ENCODE data around the gene SYS1. TPM values are rescaled to one million over a fixed set of nuclear protein-coding genes. Genes with fewer than 3 reads are reported as not detected.

SYS1 gene
- total and polyA plus RNA-seq, 2 of the 8 experiments (the other 6 are each of a cell fraction or from before 2014, with no cell fraction given): 19.6 to 50.8 TPM

- FAIRE-seq: no peak
- H3K4me2 ChIP-seq (ENCODE audit: insufficient read depth in 1 of 2, low read depth in 2 of 2, low read length in 2 of 2): no peak overlapping the region
- TF ChIP-seq ASH2L (IDR thresholded peaks at IDR 0.05; ENCODE audit: low read length) (no peak), SIX5 (IDR thresholded peaks at IDR 0.05; ENCODE audit: low read depth, low read length) (no peak), TBP (IDR thresholded peaks at IDR 0.05; ENCODE audit: low read depth, low read length) (no peak), KDM5A (IDR thresholded peaks at IDR 0.05; ENCODE audit: low read length) (no peak), E2F6 (IDR thresholded peaks at IDR 0.05) (no peak), FOSL1 (IDR thresholded peaks at IDR 0.05; ENCODE audit: insufficient read depth, low read depth, low read length) (no peak), GABPA (IDR thresholded peaks at IDR 0.05; ENCODE audit: borderline replicate concordance, insufficient read depth, low read length) (no peak), POLR2AphosphoS5 (IDR thresholded peaks at IDR 0.05; ENCODE audit: low read depth, low read length) (no peak), ATF3 (IDR thresholded peaks at IDR 0.05; ENCODE audit: insufficient read depth, low read depth, low read length) (no peak), RFX5 (IDR thresholded peaks at IDR 0.05; ENCODE audit: borderline replicate concordance, low read depth, low read length) (no peak), ZNF274 (IDR thresholded peaks at IDR 0.05; ENCODE audit: borderline replicate concordance, extremely low read depth, low read length) (no peak)
Observed at GRCh38 chr20:45409521-45410272, 46.7 kb downstream of the SYS1 start.

More at GRCh38 chr20:45409521-45410272, 46.7 kb downstream of the SYS1 start:
- Histone ChIP-seq H2BK5ac (ENCODE audit: low read depth, low read length) (no peak overlapping the region), H3K79me1 (ENCODE audit: low read depth, low read length) (no peaks in the 10 kb centered on the region), H4K91ac (replicated peaks; ENCODE audit: insufficient read length, low read length) (no peak overlapping the region), H3K4me1 (replicated peaks in 1 of 4; ENCODE audit: control insufficient read depth in 3 of 4, insufficient read depth in 4 of 4, low read length in 3 of 4) (peaks cover 0 to 8% (median 3%) of the 10 kb centered on the region in 4 experiments; a peak in 4 of 7 replicates), H2AK5ac (ENCODE audit: low read depth, low read length) (no peak overlapping the region), H3K4me3 (ENCODE audit: extremely low read depth in 1 of 4, insufficient read depth in 2 of 4, low read depth in 3 of 4, low read length in 4 of 4) (no peak overlapping the region), H3K14ac (ENCODE audit: insufficient read length) (no peak overlapping the region), H2BK15ac (ENCODE audit: low read length) (no peak overlapping the region), H2BK12ac (ENCODE audit: low read depth, low read length) (no peak overlapping the region), H3K9me3 (ENCODE audit: insufficient read depth in 2 of 2, low read depth in 1 of 2, low read length in 1 of 2) (no peaks in the 10 kb centered on the region), H3K36me3 (ENCODE audit: control insufficient read depth in 2 of 4, insufficient read depth in 4 of 4, low read length in 3 of 4) (peaks cover 5 to 15% (median 13%) of the 10 kb centered on the region in 4 experiments), H2BK120ac (replicated peaks; ENCODE audit: low read depth, low read length) (no peak overlapping the region), H4K5ac (ENCODE audit: insufficient read length, low read depth, low read length) (no peak overlapping the region), H3K27ac (ENCODE audit: low read depth, low read length) (no peak overlapping the region), H3K23me2 (ENCODE audit: low read depth, low read length) (peaks cover 21% of the 10 kb centered on the region), H2BK20ac (ENCODE audit: low read length) (no peak overlapping the region), H2AFZ (ENCODE audit: low read length) (no peak overlapping the region), H3K18ac (ENCODE audit: extremely low read depth, low read length) (no peak overlapping the region), H4K8ac (ENCODE audit: extremely low read depth, insufficient read depth, low read length) (no peak overlapping the region), H4K20me1 (replicated peaks in 1 of 2; ENCODE audit: control insufficient read depth in 1 of 2, insufficient read depth in 2 of 2, low read length in 2 of 2) (peaks cover 4 to 5% of the 10 kb centered on the region in 2 experiments), H3K56ac (replicated peaks; ENCODE audit: insufficient read length, low read depth, low read length) (no peak overlapping the region), H3K23ac (ENCODE audit: insufficient read length) (no peak overlapping the region), H3K79me2 (ENCODE audit: control insufficient read depth in 1 of 2, insufficient read depth in 2 of 2, low read length in 2 of 2) (peaks cover 0 to 9% of the 10 kb centered on the region in 2 experiments; a peak in 1 of 4 replicates), H3K4ac (replicated peaks; ENCODE audit: insufficient read length, low read depth, low read length) (no peak overlapping the region), H3K27me3 (replicated peaks in 1 of 4; ENCODE audit: control insufficient read depth in 3 of 4, extremely low read depth in 1 of 4, insufficient read depth in 3 of 4, low read length in 3 of 4) (peaks cover 2 to 15% (median 10%) of the 10 kb centered on the region in 4 experiments; a peak in 6 of 7 replicates), H3K9ac (replicated peaks in 1 of 4; ENCODE audit: extremely low read depth in 1 of 4, low read depth in 3 of 4, low read length in 3 of 4) (no peak overlapping the region)
- no peak for DNase-seq (ENCODE audit: low read depth in 1 of 2, low spot score in 2 of 2)
- ChIA-PET POLR2A (ENCODE audit: partially characterized antibody) (interaction anchor here (1.5 to 1.6 kb wide), 2 partner anchors 12 to 18 kb away, joined by 3 read pairs; no protein-coding TSS in a partner anchor), CTCF (ENCODE audit: partially characterized antibody) (interaction anchor here (1.5 to 12.6 kb wide), 4 partner anchors 27 to 59 kb away, joined by 3 to 127 read pairs (median 4); partner anchors contain the start of gene TP53TG5)
- WGBS, 2 experiments (ENCODE audit: extremely low coverage in 1 of 2, insufficient coverage in 1 of 2, insufficient read length in 1 of 2, insufficient replicate concordance in 2 of 2, low coverage in 1 of 2, low lambda C conversion rate in 2 of 2, missing lambda C conversion rate in 1 of 2): 92% methylated on average over 7 of the region's 7 CpGs; no CpG with 5 or more reads in 1 of the 2 experiments

All from H1 (cell line).